ENCODE data around the gene MRPS15.

MRPS15 gene

GRCh38 chr1:36419569-36419968, 44.6 kb downstream of the MRPS15 start:
- Histone ChIP-seq H3K4me2 (no peak overlapping the region), H4K20me1 (ENCODE audit: insufficient read depth) (no peaks in the 10 kb centered on the region), H3K27ac (no peak overlapping the region), H3K4me3 (IDR thresholded peaks at IDR 0.05; ENCODE audit: insufficient read depth, low read depth, low read length) (no peak overlapping the region), H3K9ac (no peak overlapping the region), H3K36me3 (ENCODE audit: insufficient read depth) (no peaks in the 10 kb centered on the region), H2AFZ (ENCODE audit: low read depth) (no peak overlapping the region), H3K79me2 (ENCODE audit: insufficient read depth, low read depth) (no peaks in the 10 kb centered on the region), H3K27me3 (ENCODE audit: insufficient read depth, low read depth) (no peaks in the 10 kb centered on the region), H3K4me1 (ENCODE audit: low read depth, poor library complexity, severe bottlenecking) (peaks cover 9% of the 10 kb centered on the region)
- TF ChIP-seq, protein P1, sequence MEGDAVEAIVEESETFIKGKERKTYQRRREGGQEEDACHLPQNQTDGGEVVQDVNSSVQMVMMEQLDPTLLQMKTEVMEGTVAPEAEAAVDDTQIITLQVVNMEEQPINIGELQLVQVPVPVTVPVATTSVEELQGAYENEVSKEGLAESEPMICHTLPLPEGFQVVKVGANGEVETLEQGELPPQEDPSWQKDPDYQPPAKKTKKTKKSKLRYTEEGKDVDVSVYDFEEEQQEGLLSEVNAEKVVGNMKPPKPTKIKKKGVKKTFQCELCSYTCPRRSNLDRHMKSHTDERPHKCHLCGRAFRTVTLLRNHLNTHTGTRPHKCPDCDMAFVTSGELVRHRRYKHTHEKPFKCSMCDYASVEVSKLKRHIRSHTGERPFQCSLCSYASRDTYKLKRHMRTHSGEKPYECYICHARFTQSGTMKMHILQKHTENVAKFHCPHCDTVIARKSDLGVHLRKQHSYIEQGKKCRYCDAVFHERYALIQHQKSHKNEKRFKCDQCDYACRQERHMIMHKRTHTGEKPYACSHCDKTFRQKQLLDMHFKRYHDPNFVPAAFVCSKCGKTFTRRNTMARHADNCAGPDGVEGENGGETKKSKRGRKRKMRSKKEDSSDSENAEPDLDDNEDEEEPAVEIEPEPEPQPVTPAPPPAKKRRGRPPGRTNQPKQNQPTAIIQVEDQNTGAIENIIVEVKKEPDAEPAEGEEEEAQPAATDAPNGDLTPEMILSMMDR (conservative IDR thresholded peaks at IDR 0.05; ENCODE audit: low read depth, low read length), result no peak

GRCh38 chr1:36419140-36419539, 45.0 kb downstream of the MRPS15 start:
- H3K27ac ChIP-seq, result no peak overlapping the region
- H3K4me1 ChIP-seq (ENCODE audit: low read depth, poor library complexity, severe bottlenecking), result peaks cover 9% of the 10 kb centered on the region
- H3K36me3 ChIP-seq (ENCODE audit: insufficient read depth), result no peaks in the 10 kb centered on the region
- H2AFZ ChIP-seq (ENCODE audit: low read depth), result no peak overlapping the region
- H3K79me2 ChIP-seq (ENCODE audit: insufficient read depth, low read depth), result no peaks in the 10 kb centered on the region
- TF ChIP-seq, protein P1 (conservative IDR thresholded peaks at IDR 0.05; ENCODE audit: low read depth, low read length), result no peak
- H3K4me3 ChIP-seq (IDR thresholded peaks at IDR 0.05; ENCODE audit: insufficient read depth, low read depth, low read length), result no peak overlapping the region
- no peaks in the 10 kb centered on the region for H3K27me3 ChIP-seq (ENCODE audit: insufficient read depth, low read depth)
- no peak overlapping the region for H3K9ac ChIP-seq
- H3K4me2 ChIP-seq, result no peak overlapping the region
- no peaks in the 10 kb centered on the region for H4K20me1 ChIP-seq (ENCODE audit: insufficient read depth)

DNA sequence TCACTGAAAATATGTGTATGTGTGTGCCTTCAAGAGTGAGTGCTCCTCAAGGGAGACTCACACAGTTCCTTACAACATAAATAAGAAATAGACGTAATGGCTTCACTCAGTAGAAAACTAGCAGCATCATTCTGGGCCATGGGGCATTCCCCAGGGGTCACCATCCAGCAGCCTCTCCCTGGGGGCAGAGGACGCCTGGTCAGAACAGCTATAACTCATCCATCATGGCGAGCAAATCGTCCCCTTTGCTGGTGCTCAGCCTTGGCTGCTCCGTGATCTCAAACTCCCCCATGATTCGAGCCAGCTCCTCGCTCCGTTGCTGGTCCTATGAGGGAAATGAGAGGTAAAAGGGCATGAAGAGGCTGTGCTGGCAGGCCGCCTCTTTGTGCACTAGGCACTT, 46.3 kb downstream of the MRPS15 start:
- H3K36me3 ChIP-seq (ENCODE audit: insufficient read depth), result no peaks in the 10 kb centered on the region
- TF ChIP-seq, protein P1 (conservative IDR thresholded peaks at IDR 0.05; ENCODE audit: low read depth, low read length), result no peak
- no peak overlapping the region for H2AFZ ChIP-seq (ENCODE audit: low read depth)
- H3K4me1 ChIP-seq (ENCODE audit: low read depth, poor library complexity, severe bottlenecking), result peaks cover 9% of the 10 kb centered on the region
- no peaks in the 10 kb centered on the region for H3K27me3 ChIP-seq (ENCODE audit: insufficient read depth, low read depth)
- H4K20me1 ChIP-seq (ENCODE audit: insufficient read depth), result no peaks in the 10 kb centered on the region
- no peak overlapping the region for H3K27ac ChIP-seq
- no peak overlapping the region for H3K4me2 ChIP-seq
- H3K4me3 ChIP-seq (IDR thresholded peaks at IDR 0.05; ENCODE audit: insufficient read depth, low read depth, low read length), result no peak overlapping the region
- H3K79me2 ChIP-seq (ENCODE audit: insufficient read depth, low read depth), result no peaks in the 10 kb centered on the region
- no peak overlapping the region for H3K9ac ChIP-seq

- Histone ChIP-seq H3K4me3 (IDR thresholded peaks at IDR 0.05; ENCODE audit: insufficient read depth, low read depth, low read length) (no peak overlapping the region), H2AFZ (ENCODE audit: low read depth) (no peak overlapping the region), H3K27me3 (ENCODE audit: insufficient read depth, low read depth) (no peaks in the 10 kb centered on the region), H3K4me2 (no peak overlapping the region), H3K36me3 (ENCODE audit: insufficient read depth) (no peaks in the 10 kb centered on the region), H4K20me1 (ENCODE audit: insufficient read depth) (no peaks in the 10 kb centered on the region), H3K4me1 (ENCODE audit: low read depth, poor library complexity, severe bottlenecking) (peaks cover 19% of the 10 kb centered on the region), H3K9ac (no peak overlapping the region), H3K79me2 (ENCODE audit: insufficient read depth, low read depth) (no peaks in the 10 kb centered on the region), H3K27ac (no peak overlapping the region)
- TF ChIP-seq, protein P1 (conservative IDR thresholded peaks at IDR 0.05; ENCODE audit: low read depth, low read length), result no peak
These were observed 48.4 kb downstream of the MRPS15 start for GRCh38 chr1:36415661-36416326.

All from KMS-11 (cell line).